ENCODE measurements around the gene SCFD2. TPM values are rescaled to one million over a fixed set of nuclear protein-coding genes. Genes with fewer than 3 reads are reported as not detected.

The SCFD2 gene
- polyA plus RNA-seq, 1 of the 3 experiments (the other 2 are of a cell fraction) = 14.1 TPM

GRCh38 chr4:52880994-52881393 is 484.9 kb downstream of the SCFD2 start:
- WGBS (ENCODE audit: low lambda C conversion rate) = 88% methylated on average over 1 of the region's 1 CpG
- no peak for DNase-seq
- Histone ChIP-seq H3K4me3 (ENCODE audit: low read depth in 2 of 2, low read length in 1 of 2) (no peak overlapping the region), H3K9me3 (no peaks in the 10 kb centered on the region), H3K4me1 (ENCODE audit: control insufficient read depth in 1 of 2, insufficient read depth in 2 of 2, low read depth in 1 of 2, low read length in 1 of 2) (peaks cover 0 to 17% of the 10 kb centered on the region in 2 experiments; a peak in 1 of 4 replicates), H3K36me3 (replicated peaks in 1 of 2; ENCODE audit: control insufficient read depth in 1 of 2, insufficient read depth in 2 of 2, low read length in 1 of 2) (no peaks in the 10 kb centered on the region), H3K79me2 (ENCODE audit: insufficient read depth) (no peaks in the 10 kb centered on the region), H3K27ac (ENCODE audit: low read depth in 2 of 2, low read length in 1 of 2) (no peak overlapping the region), H3K4me2 (no peak overlapping the region), H3F3A (replicated peaks; ENCODE audit: insufficient read depth) (no peaks in the 10 kb centered on the region), H2AFZ (ENCODE audit: low read depth) (no peak overlapping the region), H3K9ac (no peak overlapping the region), H3K27me3 (ENCODE audit: insufficient read depth) (no peaks in the 10 kb centered on the region), H4K20me1 (ENCODE audit: insufficient read depth) (no peaks in the 10 kb centered on the region), H3K9me2 (no peaks in the 10 kb centered on the region)
- TF ChIP-seq, protein P1, sequence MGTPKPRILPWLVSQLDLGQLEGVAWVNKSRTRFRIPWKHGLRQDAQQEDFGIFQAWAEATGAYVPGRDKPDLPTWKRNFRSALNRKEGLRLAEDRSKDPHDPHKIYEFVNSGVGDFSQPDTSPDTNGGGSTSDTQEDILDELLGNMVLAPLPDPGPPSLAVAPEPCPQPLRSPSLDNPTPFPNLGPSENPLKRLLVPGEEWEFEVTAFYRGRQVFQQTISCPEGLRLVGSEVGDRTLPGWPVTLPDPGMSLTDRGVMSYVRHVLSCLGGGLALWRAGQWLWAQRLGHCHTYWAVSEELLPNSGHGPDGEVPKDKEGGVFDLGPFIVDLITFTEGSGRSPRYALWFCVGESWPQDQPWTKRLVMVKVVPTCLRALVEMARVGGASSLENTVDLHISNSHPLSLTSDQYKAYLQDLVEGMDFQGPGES (IDR thresholded peaks at IDR 0.05; ENCODE audit: low read depth, low read length) = no peak
- TF ChIP-seq ZBTB33 (IDR thresholded peaks at IDR 0.05; ENCODE audit: borderline replicate concordance, low read depth) (no peak), FOXM1 (IDR thresholded peaks at IDR 0.05; ENCODE audit: low read depth) (no peak), YY1 (IDR thresholded peaks at IDR 0.05; ENCODE audit: low read depth) (no peak), RCOR1 (IDR thresholded peaks at IDR 0.05; ENCODE audit: low read length) (no peak), RXRA (IDR thresholded peaks at IDR 0.05; ENCODE audit: borderline replicate concordance, low read depth) (no peak)
- TF ChIP-seq, protein P2, sequence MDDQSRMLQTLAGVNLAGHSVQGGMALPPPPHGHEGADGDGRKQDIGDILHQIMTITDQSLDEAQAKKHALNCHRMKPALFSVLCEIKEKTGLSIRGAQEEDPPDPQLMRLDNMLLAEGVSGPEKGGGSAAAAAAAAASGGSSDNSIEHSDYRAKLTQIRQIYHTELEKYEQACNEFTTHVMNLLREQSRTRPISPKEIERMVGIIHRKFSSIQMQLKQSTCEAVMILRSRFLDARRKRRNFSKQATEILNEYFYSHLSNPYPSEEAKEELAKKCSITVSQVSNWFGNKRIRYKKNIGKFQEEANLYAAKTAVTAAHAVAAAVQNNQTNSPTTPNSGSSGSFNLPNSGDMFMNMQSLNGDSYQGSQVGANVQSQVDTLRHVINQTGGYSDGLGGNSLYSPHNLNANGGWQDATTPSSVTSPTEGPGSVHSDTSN (IDR thresholded peaks at IDR 0.05) = no peak
- ChIA-PET CTCF (interaction anchor here (1.1 to 2.5 kb wide), 2 partner anchors 31 to 335 kb away, joined by 3 to 6 read pairs; no protein-coding TSS in a partner anchor), POLR2A (no interaction called here)

- no peaks in the 10 kb centered on the region for H3K9me2 ChIP-seq
- H3K4me3 ChIP-seq (ENCODE audit: low read depth in 2 of 2, low read length in 1 of 2) = no peak overlapping the region
- no peaks in the 10 kb centered on the region for H3K79me2 ChIP-seq (ENCODE audit: insufficient read depth)
- CTCF ChIA-PET = interaction anchor here (1.0 kb wide), 1 partner anchor 32 kb away, joined by 3 read pairs; no protein-coding TSS in a partner anchor
- H4K20me1 ChIP-seq (ENCODE audit: insufficient read depth) = no peaks in the 10 kb centered on the region
- no peaks in the 10 kb centered on the region for H3K9me3 ChIP-seq
- no peak overlapping the region for H3K9ac ChIP-seq
- H3K27ac ChIP-seq (ENCODE audit: low read depth in 2 of 2, low read length in 1 of 2) = no peak overlapping the region
- H3F3A ChIP-seq (replicated peaks; ENCODE audit: insufficient read depth) = no peaks in the 10 kb centered on the region
- POLR2A ChIA-PET = no interaction called here
- no peak for TF ChIP-seq YY1 (IDR thresholded peaks at IDR 0.05; ENCODE audit: low read depth)
- DNase-seq = no peak
- H3K36me3 ChIP-seq (replicated peaks in 1 of 2; ENCODE audit: control insufficient read depth in 1 of 2, insufficient read depth in 2 of 2, low read length in 1 of 2) = no peaks in the 10 kb centered on the region
- H3K4me1 ChIP-seq (ENCODE audit: control insufficient read depth in 1 of 2, insufficient read depth in 2 of 2, low read depth in 1 of 2, low read length in 1 of 2) = peaks cover 0 to 20% of the 10 kb centered on the region in 2 experiments; a peak in 1 of 4 replicates
- 85% methylated on average over 3 of the region's 3 CpGs for WGBS (ENCODE audit: low lambda C conversion rate)
- no peaks in the 10 kb centered on the region for H3K27me3 ChIP-seq (ENCODE audit: insufficient read depth)
- no peak overlapping the region for H3K4me2 ChIP-seq
- H2AFZ ChIP-seq (ENCODE audit: low read depth) = no peak overlapping the region
These were observed 486.4 kb downstream of the SCFD2 start for GRCh38 chr4:52879471-52879870.
